Liver (tissue), 9 donors: ENCODE results near the gene ZNF550. TPM values are rescaled to one million over a fixed set of nuclear protein-coding genes. Genes with fewer than 3 reads are reported as not detected.
A peak's percentile ranks its signal among the peaks of the same experiment; 100 is the strongest.

Experiments
- DNase-seq: peaks from one replicate; pipeline ENCODE4 v3.0.0-alpha.2; 2017; ENCODE audit warnings: low spot score
- H3K27ac ChIP-seq, 2 donors: one replicate each; pipeline ENCODE4 v1.7.0; 2013; ENCODE audit warnings: inconsistent platforms in 2 of 2, low read length in 2 of 2, control low read depth in 1 of 2, low read depth in 1 of 2, mild to moderate bottlenecking in 1 of 2
- H3K27me3 ChIP-seq, 4 donors: one replicate each; pipeline versions ENCODE4 v1.6.1 to v1.7.0; 2013; ENCODE audit warnings: low read length in 3 of 4, inconsistent platforms in 1 of 4, mild to moderate bottlenecking in 1 of 4, moderate library complexity in 1 of 4; ENCODE audit not compliant: control insufficient read depth in 4 of 4, insufficient read depth in 4 of 4
- H3K36me3 ChIP-seq, 4 donors: one replicate each; pipeline versions ENCODE4 v1.6.1 to v1.7.0; 2013; ENCODE audit warnings: low read length in 3 of 4, mild to moderate bottlenecking in 3 of 4, low read depth in 1 of 4, moderate library complexity in 1 of 4; ENCODE audit not compliant: control insufficient read depth in 4 of 4, insufficient read depth in 3 of 4
- H3K4me1 ChIP-seq, 4 donors: one replicate each; pipeline versions ENCODE4 v1.6.1 to v1.7.0; 2013; ENCODE audit warnings: low read length in 3 of 4, mild to moderate bottlenecking in 3 of 4, moderate library complexity in 1 of 4; ENCODE audit not compliant: control insufficient read depth in 4 of 4, insufficient read depth in 4 of 4
- H3K4me3 ChIP-seq, 3 donors: one replicate each; pipeline versions ENCODE4 v1.6.1 to v1.7.0; 2013; ENCODE audit warnings: low read length in 3 of 3, control low read depth in 1 of 3, low read depth in 1 of 3, mild to moderate bottlenecking in 1 of 3
- H3K9ac ChIP-seq, 2 donors: one replicate each; pipeline ENCODE4 v1.7.0; 2013; ENCODE audit warnings: low read length in 2 of 2, mild to moderate bottlenecking in 2 of 2, moderate library complexity in 2 of 2, control low read depth in 1 of 2, low read depth in 1 of 2
- H3K9me3 ChIP-seq, 4 donors: one replicate each; pipeline versions ENCODE4 v1.6.1 to v1.7.0; 2013; ENCODE audit warnings: low read length in 3 of 4; ENCODE audit not compliant: control insufficient read depth in 4 of 4
- ATF3 ChIP-seq: IDR thresholded peaks from 2 replicates; pipeline ENCODE4 v1.6.1; 2016; ENCODE audit warnings: antibody characterized with exemption
- CTCF ChIP-seq: fragments of 150-350 bp; IDR thresholded peaks from 2 replicates; pipeline ENCODE4 v1.5.1; 2017; ENCODE audit warnings: improper control_type of control experiment, low read depth, low read length; ENCODE audit not compliant: missing input control
- EGR1 ChIP-seq, 2 donors: IDR thresholded peaks; 2 replicates each; pipeline ENCODE4 v1.6.1; 2016 to 2018; ENCODE audit warnings: antibody characterized with exemption in 2 of 2, low read depth in 2 of 2
- FOXA2 ChIP-seq: IDR thresholded peaks from 2 replicates; pipeline ENCODE4 v1.6.1; 2016; ENCODE audit warnings: antibody characterized with exemption
- GABPA ChIP-seq, 2 donors: IDR thresholded peaks in 1 of 2; conservative IDR thresholded peaks in 1 of 2; 2 replicates each; pipeline ENCODE4 v1.6.1; 2016; ENCODE audit warnings: antibody characterized with exemption in 2 of 2, mild to moderate bottlenecking in 1 of 2, moderate library complexity in 1 of 2
- HNF4A ChIP-seq, 2 donors: conservative IDR thresholded peaks; 2 replicates each; pipeline ENCODE4 v1.6.1; 2016; ENCODE audit warnings: antibody characterized with exemption in 2 of 2, mild to moderate bottlenecking in 2 of 2
- HNF4G ChIP-seq: IDR thresholded peaks from 2 replicates; pipeline ENCODE4 v1.6.1; 2016; ENCODE audit warnings: antibody characterized with exemption
- JUND ChIP-seq, 2 donors: IDR thresholded peaks; 2 replicates each; pipeline ENCODE4 v1.6.1; 2016; ENCODE audit warnings: antibody characterized with exemption in 2 of 2
- NR2F2 ChIP-seq: IDR thresholded peaks from 2 replicates; pipeline ENCODE4 v1.6.1; 2016; ENCODE audit warnings: antibody characterized with exemption
- RAD21 ChIP-seq, 2 donors: IDR thresholded peaks; 2 replicates each; pipeline ENCODE4 v1.6.1; 2016; ENCODE audit warnings: antibody characterized with exemption in 2 of 2, mild to moderate bottlenecking in 2 of 2
- REST ChIP-seq: IDR thresholded peaks from 2 replicates; pipeline ENCODE4 v1.6.1; 2016; ENCODE audit warnings: antibody characterized with exemption, mild to moderate bottlenecking
- RXRA ChIP-seq, 2 donors: IDR thresholded peaks; 2 replicates each; pipeline ENCODE4 v1.6.1; 2017 to 2018; ENCODE audit warnings: antibody characterized with exemption in 2 of 2, mild to moderate bottlenecking in 1 of 2
- SP1 ChIP-seq: IDR thresholded peaks from 2 replicates; pipeline ENCODE4 v1.6.1; 2018; ENCODE audit warnings: antibody characterized with exemption, mild to moderate bottlenecking
- TAF1 ChIP-seq: conservative IDR thresholded peaks from 2 replicates; pipeline ENCODE4 v1.6.1; 2016; ENCODE audit warnings: antibody characterized with exemption, mild to moderate bottlenecking
- YY1 ChIP-seq: IDR thresholded peaks from 2 replicates; pipeline ENCODE4 v1.6.1; 2016; ENCODE audit warnings: antibody characterized with exemption, mild to moderate bottlenecking
- WGBS: extraction: QIAGEN DNeasy Blood & Tissue Kit; methylation state at CpG from one replicate; pipeline ENCODE4 v1.1.7; 2013; 5-methylcytosine and 5-hydroxymethylcytosine counted together
- polyA plus RNA-seq, 2 donors: library from polyadenylated mRNA; stranded (reverse) in 1 of 2; unstranded in 1 of 2; fragments of 200-250 nt in 1 of 2; fragments of >200 nt in 1 of 2; fragmentation: Nextera tagmentation in 1 of 2; extraction: Ambion mirVana in 1 of 2; gene quantifications; one replicate each; pipeline versions ENCODE4 v1.2.1 to v1.2.3, GENCODE V29; 2013 to 2015
- total RNA-seq, 2 donors: library from RNA; depleted of rRNA; stranded (reverse); fragments of >200 nt; gene quantifications; one replicate each; pipeline ENCODE4 v1.2.3, GENCODE V29; 2014
- TF ChIP-seq, protein P1 (sequence below): IDR thresholded peaks from 2 replicates; pipeline ENCODE4 v1.6.1; 2016; ENCODE audit warnings: antibody characterized with exemption
- TF ChIP-seq, protein P2 (sequence below): IDR thresholded peaks from 2 replicates; pipeline ENCODE4 v1.6.1; 2016; ENCODE audit warnings: antibody characterized with exemption
- donor health status: healthy.
- donor health status: healthy.
- donor health status: healthy.
- donor health status: healthy.
- donor health status: healthy.

The ZNF550 gene
- total and polyA plus RNA-seq, 4 donors, result 0.96 to 4.8 (median 3.7) TPM

- TF ChIP-seq ATF3 (no peak), RAD21 (IDR thresholded peaks at IDR 0.05) (no peak), NR2F2 (no peak), RXRA (IDR thresholded peaks at IDR 0.05) (no peak)
- TF ChIP-seq, protein P1, sequence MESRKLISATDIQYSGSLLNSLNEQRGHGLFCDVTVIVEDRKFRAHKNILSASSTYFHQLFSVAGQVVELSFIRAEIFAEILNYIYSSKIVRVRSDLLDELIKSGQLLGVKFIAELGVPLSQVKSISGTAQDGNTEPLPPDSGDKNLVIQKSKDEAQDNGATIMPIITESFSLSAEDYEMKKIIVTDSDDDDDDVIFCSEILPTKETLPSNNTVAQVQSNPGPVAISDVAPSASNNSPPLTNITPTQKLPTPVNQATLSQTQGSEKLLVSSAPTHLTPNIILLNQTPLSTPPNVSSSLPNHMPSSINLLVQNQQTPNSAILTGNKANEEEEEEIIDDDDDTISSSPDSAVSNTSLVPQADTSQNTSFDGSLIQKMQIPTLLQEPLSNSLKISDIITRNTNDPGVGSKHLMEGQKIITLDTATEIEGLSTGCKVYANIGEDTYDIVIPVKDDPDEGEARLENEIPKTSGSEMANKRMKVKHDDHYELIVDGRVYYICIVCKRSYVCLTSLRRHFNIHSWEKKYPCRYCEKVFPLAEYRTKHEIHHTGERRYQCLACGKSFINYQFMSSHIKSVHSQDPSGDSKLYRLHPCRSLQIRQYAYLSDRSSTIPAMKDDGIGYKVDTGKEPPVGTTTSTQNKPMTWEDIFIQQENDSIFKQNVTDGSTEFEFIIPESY, result no peak
Measured at GRCh38 chr19:57583104-57583520, 23.4 kb upstream of the ZNF550 start (continued).

- WGBS, result under 1% methylated on average over 62 of the region's 62 CpGs
- H3K9me3 ChIP-seq, result peaks cover 39 to 57% (median 52%) of the 10 kb centered on the region in 4 donors
- H3K27ac ChIP-seq, result no peak within 1 kb of the TSS
- H3K4me1 ChIP-seq, result peaks cover 3 to 13% (median 9%) of the 10 kb centered on the region in 4 donors
- H3K36me3 ChIP-seq, result peaks cover 6 to 33% (median 31%) of the 10 kb centered on the region in 4 donors
- TF ChIP-seq TAF1, result no peak
- TF ChIP-seq HNF4A (conservative IDR thresholded peaks at IDR 0.05), result peak in 1 of 2 donors; percentile 28
- peak; percentile 53 for TF ChIP-seq SP1
- peak; percentile 82 to 97 for TF ChIP-seq GABPA (IDR thresholded peaks at IDR 0.05 in 1 of 2, conservative IDR thresholded peaks at IDR 0.05 in 1 of 2)
- TF ChIP-seq EGR1 (IDR thresholded peaks at IDR 0.05; ENCODE audit: low read depth in 2 of 2), result no peak
- TF ChIP-seq, protein P1, result peak; percentile 97
- peak; percentile 59 to 67 for TF ChIP-seq RAD21 (IDR thresholded peaks at IDR 0.05)
- peak in 1 of 2 donors; percentile 6 for TF ChIP-seq JUND (IDR thresholded peaks at IDR 0.05)
- TF ChIP-seq, protein P2, sequence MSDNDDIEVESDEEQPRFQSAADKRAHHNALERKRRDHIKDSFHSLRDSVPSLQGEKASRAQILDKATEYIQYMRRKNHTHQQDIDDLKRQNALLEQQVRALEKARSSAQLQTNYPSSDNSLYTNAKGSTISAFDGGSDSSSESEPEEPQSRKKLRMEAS, result peak; percentile 95
- peak; percentile 86 for TF ChIP-seq YY1
- TF ChIP-seq HNF4G, result no peak
- peak in 1 of 2 donors; percentile 50 for TF ChIP-seq RXRA (IDR thresholded peaks at IDR 0.05)
- peak; percentile 64 for TF ChIP-seq NR2F2
- no peak for TF ChIP-seq CTCF
- TF ChIP-seq FOXA2, result peak; percentile 11
- TF ChIP-seq REST, result no peak
- H3K9ac ChIP-seq, result peak within 1 kb of the TSS in 1 of 2 donors; percentile 16
- H3K27me3 ChIP-seq, result peaks cover 0 to 4% (median 0%) of the 10 kb centered on the region in 4 donors
- DNase-seq, result peak; percentile 94
- H3K4me3 ChIP-seq, result peak within 1 kb of the TSS; percentile 89 to 98 (median 91)
Measured at GRCh38 chr19:57578487-57579205, 19.0 kb upstream of the ZNF550 start, which contains the start of gene ZNF416. Gene ZNF416, minus strand, starts transcription at chr19:57578911. Its CDS starts 207 bp downstream, at chr19:57578704.
